OCI-LY1 (cell line): Measurements from ENCODE around the gene ST3GAL3.

Experiments used
- EZH2 ChIP-seq: fragments of 200-600 bp; sonication (generic), shearing (Covaris generic); IDR thresholded peaks from 2 replicates; pipeline ENCODE4 v1.8.0; 2017; ENCODE audit warnings: borderline replicate concordance, mixed run types, mild to moderate bottlenecking, antibody characterized with exemption, low read length, moderate library complexity, mixed read lengths
- TF ChIP-seq, protein P1 (sequence below): fragments of 200-600 bp; sonication (generic), shearing (Covaris generic); IDR thresholded peaks from 2 replicates; pipeline ENCODE4 v1.5.1; 2017; ENCODE audit warnings: mild to moderate bottlenecking, antibody characterized with exemption, low read length, moderate library complexity, mixed read lengths

DNA sequence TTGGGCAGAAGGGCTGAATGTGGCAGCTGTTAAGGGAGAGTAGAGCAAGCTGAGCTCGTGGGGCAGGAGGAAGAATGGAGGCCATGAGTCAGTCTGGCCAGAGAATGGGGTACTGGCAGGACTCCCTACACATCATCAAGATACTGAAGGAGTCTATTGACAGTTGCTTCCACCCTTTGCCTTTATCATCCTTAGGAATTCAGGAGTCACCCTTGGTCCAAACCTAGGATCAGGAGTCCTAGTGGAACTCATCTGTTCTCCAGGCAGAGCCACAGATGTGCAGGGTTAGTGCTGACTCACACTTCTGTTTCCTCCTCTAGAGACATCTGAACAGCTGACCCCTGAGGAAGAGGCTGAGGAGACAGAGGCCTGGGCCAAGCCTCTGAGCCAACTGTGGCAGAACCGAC lies 18.7 kb upstream of the ST3GAL3 start:
- TF ChIP-seq, protein P1, sequence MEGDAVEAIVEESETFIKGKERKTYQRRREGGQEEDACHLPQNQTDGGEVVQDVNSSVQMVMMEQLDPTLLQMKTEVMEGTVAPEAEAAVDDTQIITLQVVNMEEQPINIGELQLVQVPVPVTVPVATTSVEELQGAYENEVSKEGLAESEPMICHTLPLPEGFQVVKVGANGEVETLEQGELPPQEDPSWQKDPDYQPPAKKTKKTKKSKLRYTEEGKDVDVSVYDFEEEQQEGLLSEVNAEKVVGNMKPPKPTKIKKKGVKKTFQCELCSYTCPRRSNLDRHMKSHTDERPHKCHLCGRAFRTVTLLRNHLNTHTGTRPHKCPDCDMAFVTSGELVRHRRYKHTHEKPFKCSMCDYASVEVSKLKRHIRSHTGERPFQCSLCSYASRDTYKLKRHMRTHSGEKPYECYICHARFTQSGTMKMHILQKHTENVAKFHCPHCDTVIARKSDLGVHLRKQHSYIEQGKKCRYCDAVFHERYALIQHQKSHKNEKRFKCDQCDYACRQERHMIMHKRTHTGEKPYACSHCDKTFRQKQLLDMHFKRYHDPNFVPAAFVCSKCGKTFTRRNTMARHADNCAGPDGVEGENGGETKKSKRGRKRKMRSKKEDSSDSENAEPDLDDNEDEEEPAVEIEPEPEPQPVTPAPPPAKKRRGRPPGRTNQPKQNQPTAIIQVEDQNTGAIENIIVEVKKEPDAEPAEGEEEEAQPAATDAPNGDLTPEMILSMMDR: no peak
- no peak for TF ChIP-seq EZH2
